Astrocyte (in vitro differentiated cells and primary cell): ENCODE measurements around the gene IST1. TPM values are rescaled to one million over a fixed set of nuclear protein-coding genes. Genes with fewer than 3 reads are reported as not detected.

ENCODE experiments used
- DNase-seq: peaks from one replicate; pipeline ENCODE4 v3.0.0-alpha.2; 2010; ENCODE audit warnings: low read depth
- FAIRE-seq: peaks from 2 replicates; lab custom pipeline; 2011; peaks lifted over from hg19 to GRCh38; lab: Jason Lieb, UNC
- H2AFZ ChIP-seq: 2 replicates; pipeline ENCODE4 v1.6.0; 2012; ENCODE audit warnings: low read depth, low read length, inconsistent platforms
- H3K27ac ChIP-seq: 2 replicates; pipeline ENCODE4 v1.5.1; 2011; ENCODE audit warnings: low read depth, low read length, inconsistent platforms
- H3K27me3 ChIP-seq: 2 replicates; pipeline ENCODE4 v1.6.0; 2011; ENCODE audit warnings: low read length, inconsistent platforms; ENCODE audit not compliant: insufficient read depth
- H3K36me3 ChIP-seq: 2 replicates; pipeline ENCODE4 v1.5.1; 2011; ENCODE audit warnings: low read length, inconsistent platforms; ENCODE audit not compliant: insufficient read depth
- H3K4me1 ChIP-seq: 2 replicates; pipeline ENCODE4 v1.5.1; 2011; ENCODE audit warnings: low read length, inconsistent platforms; ENCODE audit not compliant: insufficient read depth
- H3K4me2 ChIP-seq: 2 replicates; pipeline ENCODE4 v1.6.0; 2012; ENCODE audit warnings: low read length, inconsistent platforms
- H3K4me3 ChIP-seq: 2 replicates; pipeline ENCODE4 v1.5.1; 2011; ENCODE audit warnings: low read depth, mild to moderate bottlenecking, low read length, inconsistent platforms; ENCODE audit not compliant: insufficient read depth
- H3K79me2 ChIP-seq: 2 replicates; pipeline ENCODE4 v1.6.0; 2012; ENCODE audit warnings: mild to moderate bottlenecking, low read length, inconsistent platforms; ENCODE audit not compliant: insufficient read depth
- H3K9ac ChIP-seq: 2 replicates; pipeline ENCODE4 v1.6.0; 2012; ENCODE audit warnings: mild to moderate bottlenecking, low read length, inconsistent platforms
- H3K9me3 ChIP-seq: 2 replicates; pipeline ENCODE4 v1.5.1; 2012; ENCODE audit warnings: low read depth, mild to moderate bottlenecking, low read length, inconsistent platforms; ENCODE audit not compliant: insufficient read depth
- H4K20me1 ChIP-seq: 2 replicates; pipeline ENCODE4 v1.6.0; 2012; ENCODE audit warnings: low read length, inconsistent platforms; ENCODE audit not compliant: insufficient read depth
- H3K27ac Mint-ChIP-seq: one replicate; pipeline ENCODE4 v1.8.0; 2021; ENCODE audit warnings: mild to moderate bottlenecking, mixed read lengths; ENCODE audit not compliant: unreplicated experiment
- H3K27me3 Mint-ChIP-seq: one replicate; pipeline ENCODE4 v1.8.0; 2021; ENCODE audit warnings: low read depth, mixed read lengths; ENCODE audit not compliant: unreplicated experiment
- H3K36me3 Mint-ChIP-seq: one replicate; pipeline ENCODE4 v1.8.0; 2021; ENCODE audit warnings: low read depth, mixed read lengths; ENCODE audit not compliant: unreplicated experiment
- H3K4me1 Mint-ChIP-seq: one replicate; pipeline ENCODE4 v1.8.0; 2021; ENCODE audit warnings: low read depth, mixed read lengths; ENCODE audit not compliant: unreplicated experiment
- H3K4me3 Mint-ChIP-seq: one replicate; pipeline ENCODE4 v1.8.0; 2021; ENCODE audit warnings: mild to moderate bottlenecking, moderate library complexity, mixed read lengths; ENCODE audit not compliant: unreplicated experiment
- H3K9me3 Mint-ChIP-seq: one replicate; pipeline ENCODE4 v1.8.0; 2021; ENCODE audit warnings: mild to moderate bottlenecking, mixed read lengths; ENCODE audit not compliant: unreplicated experiment
- EZH2 ChIP-seq: IDR thresholded peaks from 2 replicates; pipeline ENCODE4 v1.6.1; 2012; ENCODE audit warnings: mild to moderate bottlenecking, low read length, inconsistent platforms; ENCODE audit not compliant: insufficient read depth
- total RNA-seq: library from RNA; stranded (reverse); gene quantifications from 2 replicates; pipeline ENCODE4 v1.2.1, GENCODE V29; 2021
- TF ChIP-seq, protein P1 (sequence below): IDR thresholded peaks from 2 replicates; pipeline ENCODE4 v1.5.1; 2011; ENCODE audit warnings: low read depth, mild to moderate bottlenecking, inconsistent platforms, low read length, moderate library complexity; ENCODE audit not compliant: insufficient read depth

Gene IST1
- total RNA-seq, 1 donor from 2014 or later: 241 TPM

DNA sequence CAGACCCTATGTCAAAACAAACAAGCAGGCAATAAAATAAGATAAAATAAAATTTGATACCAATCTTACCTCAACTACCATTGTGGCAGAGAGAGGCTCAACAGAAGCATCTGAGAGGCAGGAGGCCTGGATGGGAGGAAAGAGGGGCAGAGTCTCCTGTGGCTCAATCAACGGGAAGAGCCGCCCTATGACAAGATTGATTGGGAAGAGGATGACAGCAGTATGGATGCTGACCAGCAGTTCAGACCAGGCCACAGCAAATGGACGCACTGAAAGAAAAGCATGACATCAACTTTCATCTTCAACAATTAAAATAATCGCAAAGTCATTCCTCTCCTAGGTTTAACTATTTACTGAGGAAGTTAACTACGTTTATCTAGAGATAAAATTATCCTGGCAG lies 57.5 kb downstream of the IST1 start:
- Histone ChIP-seq H3K27ac (no peak overlapping the region), H3K27me3 (no peaks in the 10 kb centered on the region), H3K36me3 (no peaks in the 10 kb centered on the region), H3K79me2 (no peaks in the 10 kb centered on the region), H2AFZ (no peak overlapping the region), H3K4me3 (no peak overlapping the region), H4K20me1 (no peaks in the 10 kb centered on the region), H3K9me3 (no peaks in the 10 kb centered on the region), H3K9ac (no peak overlapping the region), H3K4me2 (no peak overlapping the region), H3K4me1 (no peaks in the 10 kb centered on the region)
- no peak for FAIRE-seq
- TF ChIP-seq, protein P1, sequence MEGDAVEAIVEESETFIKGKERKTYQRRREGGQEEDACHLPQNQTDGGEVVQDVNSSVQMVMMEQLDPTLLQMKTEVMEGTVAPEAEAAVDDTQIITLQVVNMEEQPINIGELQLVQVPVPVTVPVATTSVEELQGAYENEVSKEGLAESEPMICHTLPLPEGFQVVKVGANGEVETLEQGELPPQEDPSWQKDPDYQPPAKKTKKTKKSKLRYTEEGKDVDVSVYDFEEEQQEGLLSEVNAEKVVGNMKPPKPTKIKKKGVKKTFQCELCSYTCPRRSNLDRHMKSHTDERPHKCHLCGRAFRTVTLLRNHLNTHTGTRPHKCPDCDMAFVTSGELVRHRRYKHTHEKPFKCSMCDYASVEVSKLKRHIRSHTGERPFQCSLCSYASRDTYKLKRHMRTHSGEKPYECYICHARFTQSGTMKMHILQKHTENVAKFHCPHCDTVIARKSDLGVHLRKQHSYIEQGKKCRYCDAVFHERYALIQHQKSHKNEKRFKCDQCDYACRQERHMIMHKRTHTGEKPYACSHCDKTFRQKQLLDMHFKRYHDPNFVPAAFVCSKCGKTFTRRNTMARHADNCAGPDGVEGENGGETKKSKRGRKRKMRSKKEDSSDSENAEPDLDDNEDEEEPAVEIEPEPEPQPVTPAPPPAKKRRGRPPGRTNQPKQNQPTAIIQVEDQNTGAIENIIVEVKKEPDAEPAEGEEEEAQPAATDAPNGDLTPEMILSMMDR: no peak
- no peak for TF ChIP-seq EZH2
- H3K9me3 Mint-ChIP-seq: no peaks in the 10 kb centered on the region
- no peaks in the 10 kb centered on the region for H3K36me3 Mint-ChIP-seq
- H3K27ac Mint-ChIP-seq: no peak overlapping the region
- H3K4me1 Mint-ChIP-seq: peaks cover 6% of the 10 kb centered on the region
- DNase-seq: no peak
- H3K4me3 Mint-ChIP-seq: no peak overlapping the region
- peaks cover 4% of the 10 kb centered on the region for H3K27me3 Mint-ChIP-seq

- Mint-ChIP-seq H3K27me3 (peaks cover 4% of the 10 kb centered on the region), H3K27ac (no peak overlapping the region), H3K4me1 (peaks cover 6% of the 10 kb centered on the region), H3K4me3 (no peak overlapping the region), H3K36me3 (no peaks in the 10 kb centered on the region), H3K9me3 (no peaks in the 10 kb centered on the region)
- DNase-seq (no peak), FAIRE-seq (no peak)
- Histone ChIP-seq H3K79me2 (no peaks in the 10 kb centered on the region), H3K4me3 (no peak overlapping the region), H3K36me3 (no peaks in the 10 kb centered on the region), H3K27ac (no peak overlapping the region), H2AFZ (no peak overlapping the region), H3K9ac (no peak overlapping the region), H3K27me3 (no peaks in the 10 kb centered on the region), H3K4me1 (no peaks in the 10 kb centered on the region), H4K20me1 (no peaks in the 10 kb centered on the region), H3K4me2 (no peak overlapping the region), H3K9me3 (no peaks in the 10 kb centered on the region)
- TF ChIP-seq, protein P1: no peak
- no peak for TF ChIP-seq EZH2
Observed at GRCh38 chr16:71954180-71954579, 58.8 kb downstream of the IST1 start.

GRCh38 chr16:71954699-71955195 lies 59.4 kb downstream of the IST1 start:
- no peaks in the 10 kb centered on the region for H3K27me3 ChIP-seq
- Mint-ChIP-seq H3K9me3 (no peaks in the 10 kb centered on the region), H3K36me3 (no peaks in the 10 kb centered on the region), H3K4me3 (no peak overlapping the region), H3K27ac (no peak overlapping the region), H3K27me3 (peaks cover 4% of the 10 kb centered on the region), H3K4me1 (peaks cover 6% of the 10 kb centered on the region)
- no peak overlapping the region for H3K27ac ChIP-seq
- DNase-seq (no peak), FAIRE-seq (no peak)
- no peak overlapping the region for H3K9ac ChIP-seq
- TF ChIP-seq EZH2: no peak
- TF ChIP-seq, protein P1: no peak
- H3K4me1 ChIP-seq: no peaks in the 10 kb centered on the region
- H3K36me3 ChIP-seq: no peaks in the 10 kb centered on the region
- no peaks in the 10 kb centered on the region for H3K9me3 ChIP-seq
- no peaks in the 10 kb centered on the region for H3K79me2 ChIP-seq
- H4K20me1 ChIP-seq: no peaks in the 10 kb centered on the region
- no peak overlapping the region for H2AFZ ChIP-seq
- H3K4me2 ChIP-seq: no peak overlapping the region
- H3K4me3 ChIP-seq: no peak overlapping the region
